ENCODE data around the gene MPP7. TPM values are rescaled to one million over a fixed set of nuclear protein-coding genes. Genes with fewer than 3 reads are reported as not detected.

The MPP7 gene
- total RNA-seq, 4 donors from 2014 or later: 3.8 to 10.7 (median 6.4) TPM

- in situ Hi-C loops (cut with MboI; ENCODE audit: low sequenced_read_pairs in 4 of 4): no loop called here
- Histone ChIP-seq H3K36me3 (no peaks in the 10 kb centered on the region), H3K27ac (peak overlapping the region in 1 of 4 donors; percentile 3), H3K27me3 (no peaks in the 10 kb centered on the region), H3K4me1 (peaks cover 3 to 30% of the 10 kb centered on the region in 2 donors), H3K4me3 (no peak overlapping the region), H3K9me3 (no peaks in the 10 kb centered on the region)
- DNase-seq (no peak), ATAC-seq (no peak)
- TF ChIP-seq POLR2A (IDR thresholded peaks at IDR 0.05): no peak
- no peak for TF ChIP-seq CTCF (IDR thresholded peaks at IDR 0.05 in 4 of 5, conservative IDR thresholded peaks at IDR 0.05 in 1 of 5)
- intact Hi-C loops (cut with DNase I; ENCODE audit: low total_unique reads): no loop called here
These were observed 7.5 kb downstream of the MPP7 start for GRCh38 chr10:28295336-28295735.

GRCh38 chr10:28294809-28295208 is 8.1 kb downstream of the MPP7 start:
- H3K9me3 ChIP-seq: no peaks in the 10 kb centered on the region
- peaks cover 3 to 30% of the 10 kb centered on the region in 2 donors for H3K4me1 ChIP-seq
- H3K27ac ChIP-seq: no peak overlapping the region
- in situ Hi-C loops (cut with MboI; ENCODE audit: low sequenced_read_pairs in 4 of 4): no loop called here
- no peaks in the 10 kb centered on the region for H3K36me3 ChIP-seq
- TF ChIP-seq POLR2A (IDR thresholded peaks at IDR 0.05) (no peak), CTCF (IDR thresholded peaks at IDR 0.05 in 4 of 5, conservative IDR thresholded peaks at IDR 0.05 in 1 of 5) (no peak)
- no peaks in the 10 kb centered on the region for H3K27me3 ChIP-seq
- no peak overlapping the region for H3K4me3 ChIP-seq
- intact Hi-C loops (cut with DNase I; ENCODE audit: low total_unique reads): no loop called here
- ATAC-seq (no peak), DNase-seq (no peak)

- no peak for TF ChIP-seq CTCF (IDR thresholded peaks at IDR 0.05 in 4 of 5, conservative IDR thresholded peaks at IDR 0.05 in 1 of 5)
- no peak for TF ChIP-seq POLR2A (IDR thresholded peaks at IDR 0.05)
- intact Hi-C loops (cut with DNase I; ENCODE audit: low total_unique reads) (no loop called here), in situ Hi-C loops (cut with MboI; ENCODE audit: low sequenced_read_pairs in 4 of 4) (no loop called here)
- DNase-seq: no peak
- no peak for ATAC-seq
- Histone ChIP-seq H3K27ac (no peak overlapping the region), H3K36me3 (no peaks in the 10 kb centered on the region), H3K4me1 (peaks cover 3 to 30% of the 10 kb centered on the region in 2 donors), H3K4me3 (no peak overlapping the region), H3K9me3 (no peaks in the 10 kb centered on the region), H3K27me3 (no peaks in the 10 kb centered on the region)
These were observed 8.7 kb downstream of the MPP7 start for GRCh38 chr10:28294169-28294532.

GRCh38 chr10:28293236-28294168 is 9.4 kb downstream of the MPP7 start:
- Histone ChIP-seq H3K36me3 (no peaks in the 10 kb centered on the region), H3K27ac (no peak overlapping the region), H3K4me1 (peaks cover 3 to 30% of the 10 kb centered on the region in 2 donors), H3K4me3 (no peak overlapping the region), H3K9me3 (no peaks in the 10 kb centered on the region), H3K27me3 (no peaks in the 10 kb centered on the region)
- no peak for ATAC-seq
- TF ChIP-seq POLR2A (IDR thresholded peaks at IDR 0.05): no peak
- no peak for TF ChIP-seq CTCF (IDR thresholded peaks at IDR 0.05 in 4 of 5, conservative IDR thresholded peaks at IDR 0.05 in 1 of 5)
- intact Hi-C loops (cut with DNase I; ENCODE audit: low total_unique reads): no loop called here
- in situ Hi-C loops (cut with MboI; ENCODE audit: low sequenced_read_pairs in 4 of 4): no loop called here
- no peak for DNase-seq

Data from gastrocnemius medialis (tissue), 4 donors.